GM18858 (cell line): ENCODE results near the gene MPPED2.

Experiments used
- ATAC-seq: cut with Tn5 transposase; IDR thresholded peaks from one replicate; pipeline ENCODE4 v1.9.1; 2021; ENCODE audit not compliant: unreplicated experiment

Gene MPPED2

GRCh38 chr11:30535818-30536217 lies 50.3 kb downstream of the MPPED2 start:
- no peak for ATAC-seq

DNA sequence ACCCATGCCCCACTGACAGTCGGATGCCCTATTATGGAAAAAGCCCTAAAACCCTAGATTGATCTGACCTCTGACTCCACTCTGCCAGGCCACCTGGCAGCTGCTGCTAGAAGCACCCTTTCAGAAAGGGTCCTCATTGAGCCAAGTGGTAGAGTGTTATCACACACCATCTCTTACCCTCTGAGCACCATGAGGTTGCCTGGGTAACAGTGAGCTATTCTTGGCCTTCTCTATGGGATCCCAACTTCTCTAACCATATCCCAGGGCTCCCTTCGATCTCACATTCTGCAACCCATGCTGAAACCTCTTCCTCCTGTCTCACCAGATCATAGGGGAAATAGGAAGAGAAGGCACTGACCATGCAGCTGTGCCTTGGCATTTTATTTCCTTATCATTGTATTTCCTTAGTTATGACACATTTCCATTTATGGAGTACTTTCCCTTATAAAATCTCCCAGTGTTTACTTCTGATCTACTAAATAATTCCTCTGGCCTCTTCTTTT lies 52.7 kb downstream of the MPPED2 start:
- ATAC-seq = no peak

GRCh38 chr11:30527566-30527965 lies 58.6 kb downstream of the MPPED2 start:
- no peak for ATAC-seq

DNA sequence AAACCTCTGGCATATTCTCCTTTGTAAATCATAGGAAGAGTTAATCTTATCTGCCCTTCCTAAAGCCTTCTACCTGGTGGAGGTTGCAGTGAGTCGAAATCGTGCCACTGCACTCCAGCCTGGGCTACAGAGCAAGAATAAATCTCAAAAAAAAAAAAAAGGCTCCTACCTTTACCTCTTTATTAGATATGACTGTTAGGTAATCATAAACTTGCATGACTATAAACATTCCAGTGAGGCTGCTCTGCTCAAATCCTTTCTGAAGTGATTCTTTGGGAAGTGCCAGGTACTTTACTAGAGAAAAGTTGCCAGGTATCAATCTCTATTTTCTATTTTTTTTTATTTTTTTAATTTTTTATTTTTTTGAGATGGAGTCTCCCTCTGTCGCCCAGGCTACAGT lies 59.6 kb downstream of the MPPED2 start:
- ATAC-seq = no peak

DNA sequence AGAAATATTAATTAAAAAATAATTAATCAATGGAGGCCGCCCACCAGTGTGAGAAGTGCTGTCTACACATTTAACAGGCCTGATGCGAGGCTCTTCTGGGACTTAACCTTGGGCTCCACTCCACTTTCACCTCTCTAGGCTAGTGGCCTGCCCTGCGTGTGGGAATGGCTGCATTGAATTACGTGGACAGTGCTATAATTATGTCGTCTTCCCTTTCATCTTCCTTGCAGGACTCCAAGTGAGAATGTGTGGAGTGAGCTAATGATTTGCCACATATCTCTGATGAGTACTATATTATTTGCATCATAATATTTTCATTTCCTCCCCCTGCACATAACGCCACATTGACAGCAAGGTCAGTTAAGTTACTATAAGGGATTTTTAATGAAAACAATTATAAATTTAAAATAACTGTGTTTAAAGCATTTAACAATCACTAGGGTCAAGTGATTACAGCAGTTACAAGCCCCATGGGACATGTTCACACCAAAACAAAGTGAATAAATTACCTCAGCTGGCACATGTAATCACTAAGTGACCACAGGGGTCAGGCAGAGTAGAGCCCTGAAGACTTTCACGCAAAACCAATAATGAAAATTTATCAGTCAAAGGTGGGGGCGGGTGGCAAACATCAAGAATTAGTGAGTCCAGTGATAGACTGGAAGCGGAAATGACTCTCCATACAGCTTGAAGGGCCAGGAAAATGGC lies 63.5 kb downstream of the MPPED2 start:
- no peak for ATAC-seq

DNA sequence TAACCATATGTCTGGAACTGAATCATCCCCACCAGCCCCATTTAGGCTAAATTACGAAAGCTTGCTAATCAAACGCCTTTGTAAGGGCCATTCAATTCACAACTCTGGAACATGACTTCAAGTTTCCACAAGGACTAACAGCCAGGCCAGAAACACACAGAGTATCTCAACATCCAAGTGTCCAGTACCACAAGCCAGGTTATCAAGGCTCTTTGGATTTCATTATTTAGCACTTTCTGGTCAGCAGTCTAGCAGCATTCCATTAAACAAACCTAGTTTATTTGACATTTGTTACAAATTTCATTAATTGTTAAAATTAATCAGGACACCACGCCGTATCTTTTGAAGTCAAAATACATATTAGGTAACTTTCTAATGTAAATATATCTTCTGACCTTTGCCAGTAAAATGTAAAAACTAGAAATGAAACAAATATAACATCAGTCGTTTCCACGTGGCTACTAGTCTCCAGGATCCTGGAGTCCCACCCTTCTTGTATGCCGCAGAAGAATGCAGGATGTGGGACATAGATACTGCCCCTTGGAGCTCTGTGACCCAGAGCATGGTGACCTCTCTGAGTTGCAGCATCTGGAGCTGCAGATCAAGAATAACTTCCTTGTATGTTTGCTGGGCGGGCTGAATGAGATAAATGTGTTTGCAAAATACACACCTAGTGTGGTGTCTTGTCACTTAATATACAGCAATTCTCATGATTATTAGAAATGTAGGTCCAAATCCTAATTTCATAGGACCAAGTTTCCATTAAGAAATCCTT lies 64.7 kb downstream of the MPPED2 start:
- ATAC-seq = no peak

DNA sequence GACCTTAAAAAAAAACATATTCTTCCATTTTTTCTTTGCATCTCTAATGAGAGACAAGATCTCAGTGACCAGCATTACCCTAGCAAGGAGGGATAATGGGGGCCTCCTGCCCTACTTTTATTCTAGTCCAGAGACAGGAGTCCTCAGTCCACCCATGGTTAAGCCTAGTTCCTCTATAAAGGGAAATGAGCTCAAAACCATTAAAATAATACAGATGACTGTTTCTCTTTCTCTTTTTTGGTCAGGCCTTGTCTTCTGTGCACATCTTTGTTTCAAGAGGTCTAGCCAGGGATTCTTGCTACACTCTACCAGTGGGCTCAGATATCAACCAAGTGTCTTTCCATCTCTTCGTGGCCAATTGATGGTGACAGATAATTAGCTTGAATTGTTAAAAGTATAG lies 73.1 kb downstream of the MPPED2 start:
- ATAC-seq = no peak

GRCh38 chr11:30511408-30511807 lies 74.7 kb downstream of the MPPED2 start:
- ATAC-seq = no peak

DNA sequence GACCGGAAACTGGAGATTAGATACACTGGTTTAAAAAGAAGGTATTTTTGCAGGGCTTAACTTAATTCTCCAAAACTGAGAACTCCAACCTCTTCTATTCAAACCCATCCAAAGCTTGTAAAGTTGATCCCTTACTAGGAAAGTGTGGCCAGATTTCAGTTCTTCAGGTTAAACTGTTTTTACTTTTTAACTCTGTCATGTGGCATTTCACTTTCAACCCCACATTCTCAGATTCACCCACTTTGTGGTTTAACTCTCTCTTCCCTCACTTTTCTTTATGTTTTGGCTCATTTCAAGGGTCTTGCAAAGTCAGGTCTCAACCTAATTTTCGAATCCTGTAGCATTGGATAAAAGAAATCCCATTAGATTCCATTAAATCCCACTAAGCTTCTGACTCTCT lies 75.4 kb downstream of the MPPED2 start:
- ATAC-seq = no peak

GRCh38 chr11:30509364-30509763 lies 76.8 kb downstream of the MPPED2 start:
- no peak for ATAC-seq

GRCh38 chr11:30508594-30508993 lies 77.6 kb downstream of the MPPED2 start:
- ATAC-seq = no peak

GRCh38 chr11:30505603-30506002 lies 80.5 kb downstream of the MPPED2 start:
- no peak for ATAC-seq

GRCh38 chr11:30504468-30504867 lies 81.7 kb downstream of the MPPED2 start:
- ATAC-seq = no peak

GRCh38 chr11:30503156-30503555 lies 83.0 kb downstream of the MPPED2 start:
- no peak for ATAC-seq

GRCh38 chr11:30502305-30502704 lies 83.8 kb downstream of the MPPED2 start:
- ATAC-seq = no peak

DNA sequence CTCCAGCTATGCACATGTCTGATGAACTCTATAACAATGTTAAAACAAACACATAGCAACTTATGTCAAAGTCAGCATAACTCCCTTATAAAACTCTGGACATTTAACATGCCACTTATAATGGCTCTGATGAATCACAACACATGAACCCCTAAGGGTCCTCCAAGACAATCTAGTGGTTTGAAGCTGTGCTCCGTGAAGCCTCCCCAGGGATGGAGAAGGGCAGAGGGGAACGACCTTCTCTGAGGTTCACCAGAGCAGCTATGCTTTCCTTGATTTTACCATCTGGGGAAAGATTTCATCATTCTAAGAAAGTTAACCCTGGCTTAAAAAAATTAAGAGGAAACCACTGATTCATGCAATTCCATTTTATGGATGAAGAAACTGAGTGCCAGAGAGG lies 84.4 kb downstream of the MPPED2 start:
- ATAC-seq = no peak

DNA sequence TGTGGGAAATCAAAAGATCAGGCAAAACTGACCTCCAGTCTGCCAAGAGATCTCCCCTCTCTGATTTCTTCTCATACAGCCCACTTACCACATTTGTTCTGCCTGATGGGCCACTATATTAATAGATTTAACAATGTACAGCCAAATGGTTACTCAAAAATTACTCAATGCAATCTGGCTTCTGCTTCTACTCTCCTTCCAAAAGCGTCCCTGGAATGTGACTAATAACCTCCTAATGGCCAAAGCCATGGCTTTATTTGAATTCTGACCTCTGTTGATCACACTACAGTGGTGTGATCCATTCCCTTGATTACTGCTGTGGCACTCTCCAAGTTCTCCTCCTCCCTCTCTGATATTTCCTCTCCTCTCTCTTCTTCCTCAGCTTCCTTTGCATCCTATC lies 86.2 kb downstream of the MPPED2 start:
- no peak for ATAC-seq

GRCh38 chr11:30497600-30497999 lies 88.6 kb downstream of the MPPED2 start:
- no peak for ATAC-seq

DNA sequence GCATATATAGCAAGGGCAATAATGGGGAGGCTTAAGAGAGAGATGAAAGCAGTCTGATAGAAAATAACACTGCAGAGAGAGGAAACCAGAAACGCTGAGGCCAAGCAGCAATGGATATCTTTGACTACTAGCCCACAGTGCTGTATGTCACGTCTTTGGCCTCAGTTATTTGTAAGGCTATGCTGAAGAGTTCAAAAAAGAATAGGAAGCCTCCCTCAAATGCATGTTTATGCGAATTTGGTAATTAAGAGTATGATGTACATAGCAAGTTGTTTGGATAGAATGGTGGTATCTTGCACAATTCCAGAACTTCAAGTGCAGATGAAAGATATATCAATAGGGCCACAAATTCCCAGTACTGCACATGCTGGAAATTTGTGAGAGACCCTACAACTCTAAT lies 89.2 kb downstream of the MPPED2 start:
- ATAC-seq = no peak

DNA sequence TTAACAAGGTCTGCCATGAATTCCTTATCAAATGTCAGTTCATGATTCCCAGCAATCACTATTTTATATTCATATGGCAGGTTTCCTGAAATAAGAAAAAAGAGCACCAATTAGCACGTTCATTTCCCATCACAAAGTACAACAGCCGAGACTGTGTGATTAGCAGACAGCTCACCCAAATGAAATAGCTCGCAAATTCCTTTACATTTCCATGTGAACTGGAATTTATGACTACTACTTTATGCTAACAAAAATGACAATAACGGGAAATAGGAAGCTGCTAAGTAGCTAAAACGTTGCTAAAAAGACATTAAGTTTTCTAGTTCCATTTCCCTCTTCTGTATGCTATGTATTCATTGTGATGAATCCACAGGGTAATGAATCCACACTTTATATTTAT lies 90.7 kb downstream of the MPPED2 start:
- no peak for ATAC-seq

DNA sequence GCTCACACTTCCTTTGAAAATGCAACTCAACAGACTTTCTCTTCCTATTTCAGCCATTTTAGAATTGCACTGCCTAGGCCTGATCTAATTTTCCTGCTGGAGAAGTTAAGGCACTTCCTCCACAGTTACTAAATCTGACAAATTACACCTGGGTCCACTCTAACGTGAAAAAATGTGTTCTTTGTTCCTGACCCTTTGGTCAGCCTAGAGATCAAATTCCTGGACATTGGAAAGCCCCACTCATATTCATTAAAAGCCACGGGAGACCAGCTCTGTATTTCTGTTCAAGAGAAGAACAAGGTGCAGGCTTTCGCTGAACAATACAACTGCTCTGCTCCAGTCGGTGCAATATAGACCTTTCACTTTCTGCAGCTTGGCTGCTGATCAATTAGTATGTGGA lies 96.6 kb downstream of the MPPED2 start:
- no peak for ATAC-seq

- ATAC-seq = no peak
Observed at GRCh38 chr11:30489076-30489475, 97.1 kb downstream of the MPPED2 start.
